GM18951 (cell line): ENCODE measurements around the gene TRPM8.
"Not testable (repeated sequence)": the region's sequence is repeated elsewhere in the genome, so short reads cannot be mapped to it uniquely, and the experiment has no call there.

Source experiments
- POLR2A ChIP-seq: IDR thresholded peaks from 4 replicates; pipeline ENCODE4 v1.6.1; 2011; ENCODE audit warnings: mild to moderate bottlenecking; ENCODE audit not compliant: insufficient read length, insufficient read depth; ENCODE audit errors: extremely low read depth
- in situ Hi-C: fragments of 300-500 bp; cut with MboI; formaldehyde crosslinking; loops from one replicate; pipeline ENCODE4 v1.12.0; 2022; ENCODE audit warnings: low sequenced_read_pairs, mixed read lengths, inconsistent platforms; ENCODE audit not compliant: unreplicated experiment

TRPM8 gene

GRCh38 chr2:233917116-233917515 is at the start of gene TRPM8:
Gene TRPM8, plus strand, starts transcription at chr2:233917373. Its CDS starts 9,165 bp downstream, at chr2:233926538.
- in situ Hi-C loops = no loop called here
- TF ChIP-seq POLR2A = no peak

GRCh38 chr2:233867993-233868532 is 49.1 kb upstream of the TRPM8 start, which contains the start of gene MSL3B:
Gene MSL3B, minus strand, starts transcription at chr2:233868386.
- in situ Hi-C loops = no loop called here
- peak; percentile 74 for TF ChIP-seq POLR2A

GRCh38 chr2:233871432-233871831 is 45.7 kb upstream of the TRPM8 start:
- in situ Hi-C loops = no loop called here
- no peak for TF ChIP-seq POLR2A

- in situ Hi-C loops = not testable (repeated sequence)
These were observed 45.0 kb upstream of the TRPM8 start for GRCh38 chr2:233872125-233872524.

- in situ Hi-C loops = no loop called here
- TF ChIP-seq POLR2A = no peak
These were observed 34.8 kb upstream of the TRPM8 start for GRCh38 chr2:233882353-233882752.

- TF ChIP-seq POLR2A = no peak
- in situ Hi-C loops = no loop called here
These were observed 24.4 kb upstream of the TRPM8 start for GRCh38 chr2:233892793-233893192.

- in situ Hi-C loops = not testable (repeated sequence)
These were observed 20.9 kb upstream of the TRPM8 start for GRCh38 chr2:233896253-233896652.

- in situ Hi-C loops = no loop called here
- TF ChIP-seq POLR2A = no peak
These were observed 15.8 kb upstream of the TRPM8 start for GRCh38 chr2:233901367-233901766.

GRCh38 chr2:233901884-233902283 is 15.3 kb upstream of the TRPM8 start:
- TF ChIP-seq POLR2A = no peak
- in situ Hi-C loops = no loop called here

- no peak for TF ChIP-seq POLR2A
- in situ Hi-C loops = no loop called here
These were observed 11.2 kb upstream of the TRPM8 start for GRCh38 chr2:233905945-233906344.

- in situ Hi-C loops = no loop called here
These were observed 9.5 kb upstream of the TRPM8 start for GRCh38 chr2:233907627-233908026.

GRCh38 chr2:233912691-233913423 is 4.3 kb upstream of the TRPM8 start:
- in situ Hi-C loops = no loop called here
- no peak for TF ChIP-seq POLR2A

More at GRCh38 chr2:233907627-233908026, 9.5 kb upstream of the TRPM8 start:
- no peak for TF ChIP-seq POLR2A

- in situ Hi-C loops = no loop called here
- no peak for TF ChIP-seq POLR2A
These were observed 2.0 kb upstream of the TRPM8 start for GRCh38 chr2:233915128-233915527.

GRCh38 chr2:233919319-233919718 is 2.1 kb downstream of the TRPM8 start:
- TF ChIP-seq POLR2A = no peak
- in situ Hi-C loops = no loop called here

GRCh38 chr2:233919938-233920337 is 2.8 kb downstream of the TRPM8 start:
- no peak for TF ChIP-seq POLR2A
- in situ Hi-C loops = no loop called here

GRCh38 chr2:233922471-233922870 is 5.3 kb downstream of the TRPM8 start:
- in situ Hi-C loops = no loop called here
- no peak for TF ChIP-seq POLR2A
